ENCODE measurements around the gene MIS18A. TPM values are rescaled to one million over a fixed set of nuclear protein-coding genes. Genes with fewer than 3 reads are reported as not detected.
A peak's percentile ranks its signal among the peaks of the same experiment; 100 is the strongest.

Gene MIS18A
- total RNA-seq, 2 donors from 2014 or later, result 13.5 to 36.2 TPM

GRCh38 chr21:32256873-32257620 is 21.8 kb downstream of the MIS18A start:
- no peaks in the 10 kb centered on the region for H3K4me1 ChIP-seq
- H3K27ac ChIP-seq, result no peak overlapping the region
- no peak overlapping the region for H3K4me3 ChIP-seq
- H3K9me3 ChIP-seq, result no peaks in the 10 kb centered on the region
- no peak overlapping the region for H3K9ac ChIP-seq (ENCODE audit: low read depth in 2 of 2, low read length in 2 of 2)
- no peak for TF ChIP-seq CTCF (IDR thresholded peaks at IDR 0.05)
- peak; percentile 47 for DNase-seq
- no peaks in the 10 kb centered on the region for H3K36me3 ChIP-seq
- no peaks in the 10 kb centered on the region for H3K27me3 ChIP-seq
- intact Hi-C loops (cut with DNase I), result no loop called here

GRCh38 chr21:32256251-32256650 is 22.6 kb downstream of the MIS18A start:
- no peak overlapping the region for H3K9ac ChIP-seq (ENCODE audit: low read depth in 2 of 2, low read length in 2 of 2)
- no peak for TF ChIP-seq CTCF (IDR thresholded peaks at IDR 0.05)
- no peaks in the 10 kb centered on the region for H3K27me3 ChIP-seq
- no peak for DNase-seq
- no peak overlapping the region for H3K27ac ChIP-seq
- H3K4me1 ChIP-seq, result no peaks in the 10 kb centered on the region
- intact Hi-C loops (cut with DNase I), result no loop called here
- no peak overlapping the region for H3K4me3 ChIP-seq
- no peaks in the 10 kb centered on the region for H3K9me3 ChIP-seq
- no peaks in the 10 kb centered on the region for H3K36me3 ChIP-seq

- Histone ChIP-seq H3K9me3 (no peaks in the 10 kb centered on the region), H3K4me1 (no peaks in the 10 kb centered on the region), H3K36me3 (no peaks in the 10 kb centered on the region), H3K9ac (ENCODE audit: low read depth in 2 of 2, low read length in 2 of 2) (no peak overlapping the region), H3K27me3 (no peaks in the 10 kb centered on the region), H3K27ac (no peak overlapping the region), H3K4me3 (no peak overlapping the region)
- DNase-seq, result no peak
- TF ChIP-seq CTCF (IDR thresholded peaks at IDR 0.05), result no peak
- intact Hi-C loops (cut with DNase I), result no loop called here
Observed at GRCh38 chr21:32253215-32253641, 25.6 kb downstream of the MIS18A start.

GRCh38 chr21:32252136-32252535 is 26.7 kb downstream of the MIS18A start:
- no peaks in the 10 kb centered on the region for H3K4me1 ChIP-seq
- no peak overlapping the region for H3K4me3 ChIP-seq
- H3K27ac ChIP-seq, result no peak overlapping the region
- H3K9ac ChIP-seq (ENCODE audit: low read depth in 2 of 2, low read length in 2 of 2), result no peak overlapping the region
- no peaks in the 10 kb centered on the region for H3K27me3 ChIP-seq
- no peak for DNase-seq
- H3K9me3 ChIP-seq, result no peaks in the 10 kb centered on the region
- H3K36me3 ChIP-seq, result no peaks in the 10 kb centered on the region
- intact Hi-C loops (cut with DNase I), result no loop called here
- no peak for TF ChIP-seq CTCF (IDR thresholded peaks at IDR 0.05)

GRCh38 chr21:32249511-32250280 is 29.2 kb downstream of the MIS18A start:
- Histone ChIP-seq H3K9me3 (no peaks in the 10 kb centered on the region), H3K27me3 (no peaks in the 10 kb centered on the region), H3K4me3 (no peak overlapping the region), H3K9ac (ENCODE audit: low read depth in 2 of 2, low read length in 2 of 2) (no peak overlapping the region), H3K27ac (no peak overlapping the region), H3K36me3 (no peaks in the 10 kb centered on the region), H3K4me1 (no peaks in the 10 kb centered on the region)
- no peak for TF ChIP-seq CTCF (IDR thresholded peaks at IDR 0.05)
- intact Hi-C loops (cut with DNase I), result no loop called here
- DNase-seq, result no peak

Measured in colonic mucosa (tissue), 4 donors.